Measurements from ENCODE around the gene KDM4B.

The KDM4B gene

GRCh38 chr19:4993683-4994082, 24.8 kb downstream of the KDM4B start:
- Histone ChIP-seq H3K4me1 (ENCODE audit: control insufficient read depth in 1 of 2, insufficient read depth in 2 of 2, low read length in 2 of 2) (peaks cover 0 to under 1% of the 10 kb centered on the region in 2 donors), H3K9me3 (ENCODE audit: control insufficient read depth in 1 of 2, low read length in 2 of 2) (no peaks in the 10 kb centered on the region), H3K27ac (ENCODE audit: low read depth, low read length) (no peak overlapping the region), H3K27me3 (ENCODE audit: control insufficient read depth in 1 of 2, insufficient read depth in 2 of 2, low read length in 2 of 2) (no peaks in the 10 kb centered on the region), H3K36me3 (ENCODE audit: control insufficient read depth in 1 of 2, insufficient read depth in 2 of 2, low read length in 2 of 2) (peaks cover 0 to 4% of the 10 kb centered on the region in 2 donors), H3K9ac (ENCODE audit: low read depth in 1 of 2, low read length in 2 of 2) (no peak overlapping the region), H3K4me3 (ENCODE audit: low read depth in 1 of 2, low read length in 2 of 2) (no peak overlapping the region)

- H3K27me3 ChIP-seq (ENCODE audit: control insufficient read depth in 1 of 2, insufficient read depth in 2 of 2, low read length in 2 of 2), result no peaks in the 10 kb centered on the region
- no peaks in the 10 kb centered on the region for H3K9me3 ChIP-seq (ENCODE audit: control insufficient read depth in 1 of 2, low read length in 2 of 2)
- H3K4me3 ChIP-seq (ENCODE audit: low read depth in 1 of 2, low read length in 2 of 2), result no peak overlapping the region
- no peak overlapping the region for H3K27ac ChIP-seq (ENCODE audit: low read depth, low read length)
- H3K36me3 ChIP-seq (ENCODE audit: control insufficient read depth in 1 of 2, insufficient read depth in 2 of 2, low read length in 2 of 2), result peaks cover 0 to 4% of the 10 kb centered on the region in 2 donors
- no peaks in the 10 kb centered on the region for H3K4me1 ChIP-seq (ENCODE audit: control insufficient read depth in 1 of 2, insufficient read depth in 2 of 2, low read length in 2 of 2)
- no peak overlapping the region for H3K9ac ChIP-seq (ENCODE audit: low read depth in 1 of 2, low read length in 2 of 2)
These were observed 27.8 kb downstream of the KDM4B start for GRCh38 chr19:4996701-4997100.

- H3K4me3 ChIP-seq (ENCODE audit: low read depth in 1 of 2, low read length in 2 of 2), result no peak overlapping the region
- no peaks in the 10 kb centered on the region for H3K4me1 ChIP-seq (ENCODE audit: control insufficient read depth in 1 of 2, insufficient read depth in 2 of 2, low read length in 2 of 2)
- peaks cover 0 to 4% of the 10 kb centered on the region in 2 donors for H3K36me3 ChIP-seq (ENCODE audit: control insufficient read depth in 1 of 2, insufficient read depth in 2 of 2, low read length in 2 of 2)
- no peaks in the 10 kb centered on the region for H3K27me3 ChIP-seq (ENCODE audit: control insufficient read depth in 1 of 2, insufficient read depth in 2 of 2, low read length in 2 of 2)
- H3K9me3 ChIP-seq (ENCODE audit: control insufficient read depth in 1 of 2, low read length in 2 of 2), result no peaks in the 10 kb centered on the region
- no peak overlapping the region for H3K27ac ChIP-seq (ENCODE audit: low read depth, low read length)
- no peak overlapping the region for H3K9ac ChIP-seq (ENCODE audit: low read depth in 1 of 2, low read length in 2 of 2)
These were observed 28.4 kb downstream of the KDM4B start for GRCh38 chr19:4997297-4997696.

- H3K36me3 ChIP-seq (ENCODE audit: control insufficient read depth in 1 of 2, insufficient read depth in 2 of 2, low read length in 2 of 2), result peaks cover 0 to 4% of the 10 kb centered on the region in 2 donors
- H3K4me1 ChIP-seq (ENCODE audit: control insufficient read depth in 1 of 2, insufficient read depth in 2 of 2, low read length in 2 of 2), result no peaks in the 10 kb centered on the region
- no peak overlapping the region for H3K9ac ChIP-seq (ENCODE audit: low read depth in 1 of 2, low read length in 2 of 2)
- H3K27me3 ChIP-seq (ENCODE audit: control insufficient read depth in 1 of 2, insufficient read depth in 2 of 2, low read length in 2 of 2), result no peaks in the 10 kb centered on the region
- no peak overlapping the region for H3K4me3 ChIP-seq (ENCODE audit: low read depth in 1 of 2, low read length in 2 of 2)
- no peaks in the 10 kb centered on the region for H3K9me3 ChIP-seq (ENCODE audit: control insufficient read depth in 1 of 2, low read length in 2 of 2)
- H3K27ac ChIP-seq (ENCODE audit: low read depth, low read length), result no peak overlapping the region
These were observed 31.3 kb downstream of the KDM4B start for GRCh38 chr19:5000120-5000611.

DNA sequence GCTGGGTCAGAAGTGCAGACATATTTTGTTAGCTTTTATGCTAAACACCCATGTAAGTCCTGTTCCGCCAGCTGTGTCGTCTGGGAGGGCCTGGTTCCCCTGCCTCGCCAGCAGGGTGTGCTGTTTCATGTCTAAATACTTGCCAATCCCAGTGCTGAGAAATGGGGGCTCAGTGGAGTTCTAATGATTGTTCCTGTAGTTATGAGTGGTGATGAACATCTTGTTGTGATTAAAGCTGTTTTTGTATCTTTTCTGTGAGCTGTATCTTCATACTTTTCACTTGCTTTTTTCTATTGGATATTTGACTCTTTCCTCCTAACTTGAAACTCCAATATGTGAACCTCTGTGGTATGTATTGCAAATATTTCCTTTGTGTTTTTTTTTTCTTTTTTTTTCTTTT, 32.7 kb downstream of the KDM4B start:
- Histone ChIP-seq H3K27ac (ENCODE audit: low read depth, low read length) (no peak overlapping the region), H3K9me3 (ENCODE audit: control insufficient read depth in 1 of 2, low read length in 2 of 2) (no peaks in the 10 kb centered on the region), H3K27me3 (ENCODE audit: control insufficient read depth in 1 of 2, insufficient read depth in 2 of 2, low read length in 2 of 2) (no peaks in the 10 kb centered on the region), H3K9ac (ENCODE audit: low read depth in 1 of 2, low read length in 2 of 2) (no peak overlapping the region), H3K4me1 (ENCODE audit: control insufficient read depth in 1 of 2, insufficient read depth in 2 of 2, low read length in 2 of 2) (no peaks in the 10 kb centered on the region), H3K36me3 (ENCODE audit: control insufficient read depth in 1 of 2, insufficient read depth in 2 of 2, low read length in 2 of 2) (peaks cover 0 to 4% of the 10 kb centered on the region in 2 donors), H3K4me3 (ENCODE audit: low read depth in 1 of 2, low read length in 2 of 2) (no peak overlapping the region)

DNA sequence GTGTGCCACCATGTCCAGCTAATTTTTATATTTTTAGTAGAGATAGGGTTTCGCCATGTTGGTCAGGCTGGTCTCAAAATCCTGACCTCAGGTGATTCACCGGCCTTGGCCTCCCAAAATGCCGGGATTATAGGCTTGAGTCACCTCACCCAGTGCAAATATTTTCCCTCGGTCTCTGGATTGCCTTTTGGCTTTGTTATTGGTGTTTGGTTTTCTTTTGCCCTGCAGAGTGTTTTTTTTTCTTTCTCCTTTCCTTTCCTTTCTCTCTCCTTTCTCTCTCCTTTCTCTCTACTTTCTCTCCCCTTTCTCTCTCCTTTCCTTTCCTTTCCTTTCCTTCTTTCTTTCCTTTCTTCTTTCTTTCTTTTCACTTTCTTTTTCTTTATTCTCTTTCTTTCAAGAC, 33.2 kb downstream of the KDM4B start:
- Histone ChIP-seq H3K36me3 (ENCODE audit: control insufficient read depth in 1 of 2, insufficient read depth in 2 of 2, low read length in 2 of 2) (peaks cover 0 to 5% of the 10 kb centered on the region in 2 donors), H3K9me3 (ENCODE audit: control insufficient read depth in 1 of 2, low read length in 2 of 2) (no peaks in the 10 kb centered on the region), H3K27me3 (ENCODE audit: control insufficient read depth in 1 of 2, insufficient read depth in 2 of 2, low read length in 2 of 2) (no peaks in the 10 kb centered on the region), H3K4me3 (ENCODE audit: low read depth in 1 of 2, low read length in 2 of 2) (no peak overlapping the region), H3K4me1 (ENCODE audit: control insufficient read depth in 1 of 2, insufficient read depth in 2 of 2, low read length in 2 of 2) (no peaks in the 10 kb centered on the region), H3K27ac (ENCODE audit: low read depth, low read length) (no peak overlapping the region), H3K9ac (ENCODE audit: low read depth in 1 of 2, low read length in 2 of 2) (no peak overlapping the region)

DNA sequence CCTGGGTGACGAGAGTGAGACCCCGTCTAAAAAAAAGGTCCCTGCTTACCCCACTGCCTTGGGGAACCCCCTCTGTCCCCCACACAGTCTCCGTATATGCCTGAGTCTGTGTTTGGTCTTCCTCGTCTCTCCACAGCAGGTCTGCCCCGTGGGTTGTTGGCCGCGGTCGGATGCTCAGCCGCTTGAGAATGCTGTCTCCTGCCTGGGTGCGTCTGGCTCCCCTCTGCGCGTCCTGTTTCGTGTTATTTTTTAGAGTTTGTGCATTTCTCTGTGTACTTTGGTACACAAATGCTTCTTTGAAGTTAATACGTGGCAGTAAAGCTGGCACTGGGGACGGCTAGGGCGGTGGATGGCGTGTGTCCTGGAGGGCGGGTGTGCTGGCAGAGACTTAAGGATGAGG, 34.9 kb downstream of the KDM4B start:
- no peak overlapping the region for H3K4me3 ChIP-seq (ENCODE audit: low read depth in 1 of 2, low read length in 2 of 2)
- H3K27me3 ChIP-seq (ENCODE audit: control insufficient read depth in 1 of 2, insufficient read depth in 2 of 2, low read length in 2 of 2), result no peaks in the 10 kb centered on the region

GRCh38 chr19:5005096-5005495, 36.2 kb downstream of the KDM4B start:
- no peak overlapping the region for H3K4me3 ChIP-seq (ENCODE audit: low read depth in 1 of 2, low read length in 2 of 2)
- no peak overlapping the region for H3K9ac ChIP-seq (ENCODE audit: low read depth in 1 of 2, low read length in 2 of 2)
- H3K4me1 ChIP-seq (ENCODE audit: control insufficient read depth in 1 of 2, insufficient read depth in 2 of 2, low read length in 2 of 2), result no peaks in the 10 kb centered on the region
- H3K27me3 ChIP-seq (ENCODE audit: control insufficient read depth in 1 of 2, insufficient read depth in 2 of 2, low read length in 2 of 2), result no peaks in the 10 kb centered on the region
- peaks cover 0 to 3% of the 10 kb centered on the region in 2 donors for H3K36me3 ChIP-seq (ENCODE audit: control insufficient read depth in 1 of 2, insufficient read depth in 2 of 2, low read length in 2 of 2)
- no peak overlapping the region for H3K27ac ChIP-seq (ENCODE audit: low read depth, low read length)
- H3K9me3 ChIP-seq (ENCODE audit: control insufficient read depth in 1 of 2, low read length in 2 of 2), result no peaks in the 10 kb centered on the region

More for the DNA sequence above, 34.9 kb downstream of the KDM4B start:
- H3K4me1 ChIP-seq (ENCODE audit: control insufficient read depth in 1 of 2, insufficient read depth in 2 of 2, low read length in 2 of 2), result no peaks in the 10 kb centered on the region
- no peak overlapping the region for H3K9ac ChIP-seq (ENCODE audit: low read depth in 1 of 2, low read length in 2 of 2)
- H3K27ac ChIP-seq (ENCODE audit: low read depth, low read length), result no peak overlapping the region
- H3K36me3 ChIP-seq (ENCODE audit: control insufficient read depth in 1 of 2, insufficient read depth in 2 of 2, low read length in 2 of 2), result peaks cover 0 to 3% of the 10 kb centered on the region in 2 donors
- no peaks in the 10 kb centered on the region for H3K9me3 ChIP-seq (ENCODE audit: control insufficient read depth in 1 of 2, low read length in 2 of 2)

GRCh38 chr19:5006201-5006600, 37.3 kb downstream of the KDM4B start:
- H3K36me3 ChIP-seq (ENCODE audit: control insufficient read depth in 1 of 2, insufficient read depth in 2 of 2, low read length in 2 of 2), result peaks cover 0 to 3% of the 10 kb centered on the region in 2 donors
- no peaks in the 10 kb centered on the region for H3K27me3 ChIP-seq (ENCODE audit: control insufficient read depth in 1 of 2, insufficient read depth in 2 of 2, low read length in 2 of 2)
- no peaks in the 10 kb centered on the region for H3K9me3 ChIP-seq (ENCODE audit: control insufficient read depth in 1 of 2, low read length in 2 of 2)
- H3K4me3 ChIP-seq (ENCODE audit: low read depth in 1 of 2, low read length in 2 of 2), result no peak overlapping the region
- H3K27ac ChIP-seq (ENCODE audit: low read depth, low read length), result no peak overlapping the region
- H3K9ac ChIP-seq (ENCODE audit: low read depth in 1 of 2, low read length in 2 of 2), result no peak overlapping the region
- no peaks in the 10 kb centered on the region for H3K4me1 ChIP-seq (ENCODE audit: control insufficient read depth in 1 of 2, insufficient read depth in 2 of 2, low read length in 2 of 2)

DNA sequence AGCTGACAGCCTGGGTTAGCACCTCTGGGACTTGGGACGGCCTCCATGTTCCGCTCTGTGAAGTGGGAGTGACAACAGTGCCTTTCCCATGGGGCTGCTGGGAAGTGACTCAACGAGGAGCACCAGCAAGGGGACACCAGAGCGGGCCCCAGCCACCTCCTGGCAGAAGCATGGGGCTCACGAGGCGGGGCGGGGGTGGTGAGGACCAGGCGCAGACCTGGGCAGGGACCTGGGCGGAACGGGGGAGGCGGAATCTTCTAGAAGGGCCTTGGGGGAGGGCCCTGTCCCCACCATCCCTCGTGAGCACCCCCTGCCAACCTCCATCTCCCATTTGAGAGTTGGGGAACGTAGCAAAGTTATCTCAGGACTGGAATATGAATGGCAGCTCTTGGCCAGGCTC, 37.9 kb downstream of the KDM4B start:
- H3K4me3 ChIP-seq (ENCODE audit: low read depth in 1 of 2, low read length in 2 of 2), result no peak overlapping the region
- H3K27me3 ChIP-seq (ENCODE audit: control insufficient read depth in 1 of 2, insufficient read depth in 2 of 2, low read length in 2 of 2), result no peaks in the 10 kb centered on the region
- peaks cover 0 to 3% of the 10 kb centered on the region in 2 donors for H3K36me3 ChIP-seq (ENCODE audit: control insufficient read depth in 1 of 2, insufficient read depth in 2 of 2, low read length in 2 of 2)
- H3K9ac ChIP-seq (ENCODE audit: low read depth in 1 of 2, low read length in 2 of 2), result no peak overlapping the region
- H3K9me3 ChIP-seq (ENCODE audit: control insufficient read depth in 1 of 2, low read length in 2 of 2), result no peaks in the 10 kb centered on the region
- H3K27ac ChIP-seq (ENCODE audit: low read depth, low read length), result no peak overlapping the region
- no peaks in the 10 kb centered on the region for H3K4me1 ChIP-seq (ENCODE audit: control insufficient read depth in 1 of 2, insufficient read depth in 2 of 2, low read length in 2 of 2)

Data from duodenal mucosa (tissue), 2 donors.